H1 (cell line): Measurements from ENCODE around the gene CCDC171. TPM values are rescaled to one million over a fixed set of nuclear protein-coding genes. Genes with fewer than 3 reads are reported as not detected.

Source experiments
- CTCF ChIA-PET: fragments of 300-600 bp; sonication (Branson Sonifier 250); formaldehyde crosslinking; loops from one replicate; lab custom pipeline; 2021; ENCODE audit not compliant: partially characterized antibody; lab: Charles Lee
- POLR2A ChIA-PET: fragments of 300-600 bp; sonication (Branson Sonifier 250); formaldehyde crosslinking; loops from one replicate; lab custom pipeline; 2021; ENCODE audit warnings: inconsistent platforms; ENCODE audit not compliant: partially characterized antibody; lab: Charles Lee
- DNase-seq, 2 experiments: peaks; one replicate each; pipeline versions ENCODE4 v3.0.0 to v3.0.0-alpha.2; 2010 to 2022; ENCODE audit warnings: low spot score in 2 of 2, low read depth in 1 of 2, mixed read lengths in 1 of 2
- FAIRE-seq: peaks from 2 replicates; lab custom pipeline; 2011; peaks lifted over from hg19 to GRCh38; lab: Jason Lieb, UNC
- H2AFZ ChIP-seq: 2 replicates; pipeline ENCODE4 v1.8.1; 2012; ENCODE audit warnings: low read length, inconsistent platforms
- H2AK5ac ChIP-seq: 2 replicates; pipeline ENCODE4 v1.6.1; 2013; ENCODE audit warnings: low read depth, low read length
- H2BK120ac ChIP-seq: replicated peaks from 2 replicates; pipeline ENCODE3; 2013; ENCODE audit warnings: low read depth, low read length, inconsistent platforms
- H2BK12ac ChIP-seq: 2 replicates; pipeline ENCODE4 v1.6.1; 2013; ENCODE audit warnings: low read depth, low read length
- H2BK15ac ChIP-seq: 2 replicates; pipeline ENCODE4 v1.6.1; 2013; ENCODE audit warnings: low read length
- H2BK20ac ChIP-seq: 2 replicates; pipeline ENCODE4 v1.6.1; 2013; ENCODE audit warnings: low read length
- H2BK5ac ChIP-seq: 2 replicates; pipeline ENCODE4 v1.6.1; 2013; ENCODE audit warnings: low read depth, low read length
- H3K14ac ChIP-seq: 2 replicates; pipeline ENCODE4 v1.6.1; 2013; ENCODE audit warnings: inconsistent platforms; ENCODE audit not compliant: insufficient read length
- H3K18ac ChIP-seq: 2 replicates; pipeline ENCODE4 v1.6.1; 2013; ENCODE audit warnings: low read length; ENCODE audit errors: extremely low read depth
- H3K23ac ChIP-seq: 2 replicates; pipeline ENCODE4 v1.6.1; 2013; ENCODE audit warnings: inconsistent platforms; ENCODE audit not compliant: insufficient read length
- H3K23me2 ChIP-seq: 2 replicates; pipeline ENCODE4 v1.6.1; 2013; ENCODE audit warnings: low read depth, low read length
- H3K27ac ChIP-seq: 2 replicates; pipeline ENCODE4 v1.6.1; 2011; ENCODE audit warnings: low read depth, low read length, inconsistent platforms
- H3K27me3 ChIP-seq, 4 experiments: replicated peaks in 1 of 4; 1 replicate in 1 of 4; 2 replicates in 3 of 4; pipeline versions ENCODE4 v1.6.1 to v1.8.1; 2011 to 2013; ENCODE audit warnings: low read length in 3 of 4, mild to moderate bottlenecking in 3 of 4, inconsistent platforms in 2 of 4, mixed read lengths in 2 of 4, moderate library complexity in 1 of 4; ENCODE audit not compliant: control insufficient read depth in 3 of 4, insufficient read depth in 3 of 4; ENCODE audit errors: extremely low read depth in 1 of 4
- H3K36me3 ChIP-seq, 4 experiments: 2 replicates each; pipeline versions ENCODE4 v1.6.1 to v1.8.1; 2011 to 2013; ENCODE audit warnings: mild to moderate bottlenecking in 4 of 4, low read length in 3 of 4, moderate library complexity in 2 of 4, control low read depth in 1 of 4, inconsistent platforms in 1 of 4; ENCODE audit not compliant: insufficient read depth in 4 of 4, control insufficient read depth in 2 of 4
- H3K4ac ChIP-seq: replicated peaks from 2 replicates; pipeline ENCODE3; 2013; ENCODE audit warnings: low read length, low read depth, mixed read lengths, inconsistent platforms; ENCODE audit not compliant: insufficient read length
- H3K4me1 ChIP-seq, 4 experiments: replicated peaks in 1 of 4; 1 replicate in 1 of 4; 2 replicates in 3 of 4; pipeline versions ENCODE4 v1.6.1 to v1.8.1; 2011 to 2013; ENCODE audit warnings: low read length in 3 of 4, inconsistent platforms in 2 of 4, mixed read lengths in 1 of 4; ENCODE audit not compliant: insufficient read depth in 4 of 4, control insufficient read depth in 3 of 4
- H3K4me2 ChIP-seq, 2 experiments: 2 replicates each; pipeline versions ENCODE4 v1.6.1 to v1.8.1; 2011 to 2013; ENCODE audit warnings: low read depth in 2 of 2, low read length in 2 of 2, control low read depth in 1 of 2, inconsistent platforms in 1 of 2, mild to moderate bottlenecking in 1 of 2; ENCODE audit not compliant: insufficient read depth in 1 of 2
- H3K4me3 ChIP-seq, 4 experiments: fragments of 200-600, 300-600 bp in 1 of 4; sonication (generic), shearing (Covaris generic), sonication (Bioruptor Twin) in 1 of 4; 2 replicates each; pipeline versions ENCODE4 v1.5.1 to v1.8.1; 2011 to 2016; ENCODE audit warnings: low read length in 4 of 4, low read depth in 3 of 4, control low read depth in 2 of 4, inconsistent platforms in 2 of 4, mild to moderate bottlenecking in 2 of 4, mixed read lengths in 1 of 4, moderate library complexity in 1 of 4; ENCODE audit not compliant: insufficient read depth in 2 of 4; ENCODE audit errors: extremely low read depth in 1 of 4
- H3K56ac ChIP-seq: replicated peaks from 2 replicates; pipeline ENCODE3; 2013; ENCODE audit warnings: low read depth, mild to moderate bottlenecking, mixed read lengths, low read length, inconsistent platforms; ENCODE audit not compliant: insufficient read length
- H3K79me1 ChIP-seq: 2 replicates; pipeline ENCODE4 v1.6.1; 2013; ENCODE audit warnings: low read depth, low read length, control low read depth
- H3K79me2 ChIP-seq, 2 experiments: 2 replicates each; pipeline versions ENCODE4 v1.6.1 to v1.8.1; 2012 to 2013; ENCODE audit warnings: low read length in 2 of 2, mild to moderate bottlenecking in 2 of 2, inconsistent platforms in 1 of 2; ENCODE audit not compliant: insufficient read depth in 2 of 2, control insufficient read depth in 1 of 2
- H3K9ac ChIP-seq, 4 experiments: replicated peaks in 1 of 4; 1 replicate in 1 of 4; 2 replicates in 3 of 4; pipeline versions ENCODE4 v1.6.1 to v1.8.1; 2011 to 2013; ENCODE audit warnings: low read depth in 3 of 4, low read length in 3 of 4, control low read depth in 2 of 4, mild to moderate bottlenecking in 2 of 4, moderate library complexity in 2 of 4, inconsistent platforms in 1 of 4; ENCODE audit errors: extremely low read depth in 1 of 4
- H3K9me3 ChIP-seq, 2 experiments: 2 replicates each; pipeline versions ENCODE4 v1.6.1 to v1.8.1; 2012 to 2013; ENCODE audit warnings: mild to moderate bottlenecking in 2 of 2, moderate library complexity in 2 of 2, control low read depth in 1 of 2, inconsistent platforms in 1 of 2, low read depth in 1 of 2, low read length in 1 of 2, mixed read lengths in 1 of 2; ENCODE audit not compliant: insufficient read depth in 2 of 2
- H4K20me1 ChIP-seq, 2 experiments: replicated peaks in 1 of 2; 2 replicates each; pipeline versions ENCODE3 to v1.8.1; 2011 to 2013; ENCODE audit warnings: inconsistent platforms in 2 of 2, low read length in 2 of 2, mild to moderate bottlenecking in 1 of 2; ENCODE audit not compliant: insufficient read depth in 2 of 2, control insufficient read depth in 1 of 2
- H4K5ac ChIP-seq: 2 replicates; pipeline ENCODE4 v1.6.1; 2013; ENCODE audit warnings: low read length, low read depth, mixed read lengths, inconsistent platforms; ENCODE audit not compliant: insufficient read length
- H4K8ac ChIP-seq: 2 replicates; pipeline ENCODE4 v1.8.0; 2013; ENCODE audit warnings: mild to moderate bottlenecking, moderate library complexity, low read length, inconsistent platforms; ENCODE audit not compliant: insufficient read depth; ENCODE audit errors: extremely low read depth
- H4K91ac ChIP-seq: replicated peaks from 2 replicates; pipeline ENCODE3; 2013; ENCODE audit warnings: low read length, mixed read lengths, inconsistent platforms; ENCODE audit not compliant: insufficient read length
- CBX5 ChIP-seq: fragments of 300-800, 300-1000 bp; sonication (generic); IDR thresholded peaks from 2 replicates; pipeline ENCODE4 v1.7.1; 2016; ENCODE audit warnings: antibody characterized with exemption, low read length, low read depth
- CBX8 ChIP-seq: fragments of 300-800, 300-1000 bp; sonication (generic); IDR thresholded peaks from 2 replicates; pipeline ENCODE4 v1.7.1; 2016; ENCODE audit warnings: low read depth, low read length, borderline replicate concordance
- CTBP2 ChIP-seq: IDR thresholded peaks from 2 replicates; pipeline ENCODE4 v1.7.0; 2011; ENCODE audit warnings: borderline replicate concordance, mild to moderate bottlenecking, moderate library complexity, mixed read lengths, low read length; ENCODE audit not compliant: insufficient read depth, insufficient read length
- EGR1 ChIP-seq: IDR thresholded peaks from 2 replicates; pipeline ENCODE4 v1.6.1; 2011; ENCODE audit warnings: low read depth, low read length, borderline replicate concordance
- POU5F1 ChIP-seq: IDR thresholded peaks from 2 replicates; pipeline ENCODE4 v1.6.1; 2011; ENCODE audit warnings: low read depth, mild to moderate bottlenecking, low read length, moderate library complexity
- RBBP5 ChIP-seq: IDR thresholded peaks from 2 replicates; pipeline ENCODE4 v1.7.1; 2012; ENCODE audit warnings: low read depth, mild to moderate bottlenecking, inconsistent platforms, low read length, moderate library complexity, borderline replicate concordance
- RFX5 ChIP-seq: IDR thresholded peaks from 2 replicates; pipeline ENCODE4 v1.6.1; 2011; ENCODE audit warnings: low read depth, low read length, improper control_type of control experiment, borderline replicate concordance
- RXRA ChIP-seq: IDR thresholded peaks from 2 replicates; pipeline ENCODE4 v1.6.1; 2011; ENCODE audit warnings: low read depth, mild to moderate bottlenecking, low read length, moderate library complexity; ENCODE audit not compliant: insufficient read depth
- SIRT6 ChIP-seq: IDR thresholded peaks from one replicate; pipeline ENCODE4 v1.7.1; 2012; ENCODE audit warnings: low read length, inconsistent platforms
- SP4 ChIP-seq: IDR thresholded peaks from 2 replicates; pipeline ENCODE4 v1.6.1; 2012; ENCODE audit warnings: low read length, inconsistent platforms
- TBP ChIP-seq: IDR thresholded peaks from 2 replicates; pipeline ENCODE4 v1.6.1; 2011; ENCODE audit warnings: low read depth, low read length, improper control_type of control experiment
- ZNF274 ChIP-seq: IDR thresholded peaks from 2 replicates; pipeline ENCODE4 v1.7.0; 2012; ENCODE audit warnings: low read length, borderline replicate concordance; ENCODE audit errors: extremely low read depth
- WGBS, 2 experiments: shearing (Covaris generic) in 1 of 2; methylation state at CpG; one replicate each; pipeline versions ENCODE4 v1.1.6 to v1.1.7; 2013 to 2015; ENCODE audit warnings: low lambda C conversion rate in 2 of 2, mixed read lengths in 2 of 2, inconsistent platforms in 1 of 2, low coverage in 1 of 2, missing lambda C conversion rate in 1 of 2; ENCODE audit not compliant: insufficient replicate concordance in 2 of 2, insufficient coverage in 1 of 2, insufficient read length in 1 of 2; ENCODE audit errors: extremely low coverage in 1 of 2, missing lambda C conversion rate in 1 of 2; 5-methylcytosine and 5-hydroxymethylcytosine counted together
- polyA plus RNA-seq, 7 experiments: library from polyadenylated mRNA; depleted of rRNA in 3 of 7; stranded (reverse) in 5 of 7; unstranded in 2 of 7; fragments of >200 nt in 5 of 7; fragments of 200-250 nt in 2 of 7; gene quantifications; 1 replicate in 5 of 7; 2 replicates in 1 of 7; 4 replicates in 1 of 7; pipeline versions ENCODE4 v1.2.1 to v1.2.3, GENCODE V29; 2011 to 2013; ENCODE audit warnings: missing spikeins in 2 of 7, mixed read lengths in 2 of 7
- total RNA-seq: library from RNA; stranded (reverse); fragmentation: NEBNext Ultra II Directional; extraction: Animal tissue kit (Norgen Biotek cat#: 25700); gene quantifications from 2 replicates; pipeline ENCODE4 v1.2.1, GENCODE V29; 2021

Gene CCDC171
- total and polyA plus RNA-seq, 2 of the 8 experiments (the other 6 are each of a cell fraction or from before 2014, with no cell fraction given), result 0.83 to 2.3 TPM

DNA sequence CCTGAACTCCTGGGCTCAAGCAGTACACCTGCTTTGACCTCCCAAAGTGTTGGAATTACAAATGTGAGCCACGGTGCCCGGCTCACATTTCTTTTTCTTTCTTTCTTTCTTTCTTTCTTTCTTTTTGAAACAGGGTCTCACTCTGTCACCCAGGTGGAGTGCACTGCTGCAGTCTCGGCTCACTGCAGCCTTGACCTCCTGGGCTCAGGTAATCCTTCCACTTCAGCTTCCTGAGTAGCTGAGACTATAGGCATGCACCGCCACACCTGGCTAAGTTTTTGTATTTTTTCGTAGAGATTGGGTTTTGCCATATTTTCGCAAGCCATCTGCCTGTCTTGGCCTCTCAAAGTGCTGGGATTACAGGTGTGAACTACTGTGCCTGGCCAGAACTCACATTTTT, 183.7 kb downstream of the CCDC171 start:
- H3K56ac ChIP-seq, result no peak overlapping the region
- FAIRE-seq (no peak), DNase-seq (no peak)
- no peaks in the 10 kb centered on the region for H3K9me3 ChIP-seq
- H2BK15ac ChIP-seq, result no peak overlapping the region
- H3K27me3 ChIP-seq, result no peaks in the 10 kb centered on the region
- H3K79me1 ChIP-seq, result no peaks in the 10 kb centered on the region
- WGBS, 2 experiments, result 85% methylated on average over 6 of the region's 6 CpGs; no CpG with 5 or more reads in 1 of the 2 experiments
- no peak overlapping the region for H2AK5ac ChIP-seq
- no peak overlapping the region for H3K4me3 ChIP-seq
- H2BK120ac ChIP-seq, result no peak overlapping the region
- no peak overlapping the region for H2AFZ ChIP-seq
- no peaks in the 10 kb centered on the region for H3K4me1 ChIP-seq
- no peak overlapping the region for H3K9ac ChIP-seq
- ChIA-PET POLR2A (no interaction called here), CTCF (no interaction called here)
- H3K36me3 ChIP-seq, result no peaks in the 10 kb centered on the region
- no peak overlapping the region for H4K8ac ChIP-seq
- H2BK20ac ChIP-seq, result no peak overlapping the region
- H4K5ac ChIP-seq, result no peak overlapping the region
- H3K4ac ChIP-seq, result no peak overlapping the region
- no peaks in the 10 kb centered on the region for H4K20me1 ChIP-seq
- no peak overlapping the region for H2BK12ac ChIP-seq
- no peak overlapping the region for H3K14ac ChIP-seq
- H3K79me2 ChIP-seq, result no peaks in the 10 kb centered on the region
- no peak overlapping the region for H3K4me2 ChIP-seq
- H3K18ac ChIP-seq, result no peak overlapping the region
- no peak overlapping the region for H4K91ac ChIP-seq
- no peak overlapping the region for H3K27ac ChIP-seq
- no peak overlapping the region for H3K23ac ChIP-seq
- no peaks in the 10 kb centered on the region for H3K23me2 ChIP-seq
- no peak overlapping the region for H2BK5ac ChIP-seq
- no peak for TF ChIP-seq RBBP5
- TF ChIP-seq SP4, result no peak
- TF ChIP-seq SIRT6, result no peak
- TF ChIP-seq EGR1, result no peak
- no peak for TF ChIP-seq CBX8
- no peak for TF ChIP-seq CTBP2
- no peak for TF ChIP-seq CBX5
- no peak for TF ChIP-seq RXRA
- no peak for TF ChIP-seq ZNF274
- TF ChIP-seq TBP, result no peak
- TF ChIP-seq POU5F1, result no peak
- TF ChIP-seq RFX5, result no peak
